Heart left ventricle (tissue), 13 donors: Measurements from ENCODE around the gene NEFH.

Experiments
- CTCF ChIP-seq, 12 donors: fragments of 200-600 bp; sonication (generic) in 4 of 12; IDR thresholded peaks; one replicate each; pipeline versions ENCODE4 v1.5.0 to v1.8.0; 2018 to 2022; ENCODE audit warnings: antibody characterized with exemption in 12 of 12, mild to moderate bottlenecking in 5 of 12
- POLR2A ChIP-seq, 2 donors: fragments of 450-650 bp; IDR thresholded peaks; one replicate each; pipeline ENCODE4 v1.6.1; 2017; ENCODE audit warnings: antibody characterized with exemption in 2 of 2, mild to moderate bottlenecking in 2 of 2, moderate library complexity in 2 of 2
- donor health status: ischemic (EF 13 %, LVEDD 7.1; RV severe dilation, severe dysfunction).
- donor health status: DM: no; HTN: yes; CAD: no.
- donor health status: DM: no; HTN: no; CAD: no.
- donor health status: ischemic (EF 25% LVEDD 6.9; RV normal size, moderate dysfunction).
- donor health status: ischemic (EF 25% LVEDD 5.7; RV mildly dilated, moderate dysfunction).
- donor health status: ischemic (EF 35%, LVEDD 5.7; RV mildly dilated, moderate dysfunction).
- donor health status: nonischemic (EF 11% LVEDD 7.7; RV severe dilation, severe dysfunction).
- donor health status: DM: yes; HTN: yes; CAD: no.
- donor health status: PGD.
- donor health status: ischemic (EF 29% LVEDD 5.4; RV normal size, mild dysfunction).
- donor health status: nonischemic (EF 23%, LVEDD 6.1; RV moderate dilation, normal function).

GRCh38 chr22:29449296-29449875 is 30.6 kb upstream of the NEFH start:
- no peak for TF ChIP-seq CTCF (IDR thresholded peaks at IDR 0.05)
- TF ChIP-seq POLR2A (IDR thresholded peaks at IDR 0.05): no peak
